Thoracic aorta (tissue), 2 donors: ENCODE measurements around the gene TBX1. TPM values are rescaled to one million over a fixed set of nuclear protein-coding genes. Genes with fewer than 3 reads are reported as not detected.
"Not testable (repeated sequence)": the region's sequence is repeated elsewhere in the genome, so short reads cannot be mapped to it uniquely, and the experiment has no call there.

ENCODE experiments used
- ATAC-seq: fragments of 150-250 bp; one replicate; pipeline ENCODE4 v1.8.0; 2017; ENCODE audit warnings: low read depth; ENCODE audit not compliant: insufficient number of reproducible peaks, low FRiP score
- DNase-seq: peaks from one replicate; pipeline ENCODE4 v3.0.0-alpha.2; 2020; ENCODE audit warnings: low spot score
- H3K27ac ChIP-seq, 2 donors: fragments of 200-600 bp; sonication (generic); 1 replicate in 1 of 2; 2 replicates in 1 of 2; pipeline ENCODE4 v1.5.1; 2016; ENCODE audit warnings: mild to moderate bottlenecking in 2 of 2, moderate library complexity in 2 of 2
- H3K27me3 ChIP-seq: fragments of 200-600 bp; sonication (generic); replicated peaks from 2 replicates; pipeline ENCODE4 v1.6.0; 2016; ENCODE audit warnings: mild to moderate bottlenecking; ENCODE audit not compliant: insufficient read depth
- H3K36me3 ChIP-seq: fragments of 200-600 bp; sonication (generic); one replicate; pipeline ENCODE4 v1.5.1; 2016
- H3K4me1 ChIP-seq, 2 donors: fragments of 200-600 bp; sonication (generic); 1 replicate in 1 of 2; 2 replicates in 1 of 2; pipeline versions ENCODE4 v1.5.1 to v1.6.0; 2016; ENCODE audit warnings: low read depth in 2 of 2, mild to moderate bottlenecking in 1 of 2; ENCODE audit not compliant: control insufficient read depth in 1 of 2
- H3K4me3 ChIP-seq: fragments of 200-600 bp; sonication (generic); 2 replicates; pipeline ENCODE4 v1.5.1; 2016; ENCODE audit warnings: mild to moderate bottlenecking
- H3K9me3 ChIP-seq: fragments of 200-600 bp; sonication (generic); 2 replicates; pipeline ENCODE4 v1.5.1; 2016
- total RNA-seq, 2 donors: library from RNA; depleted of rRNA; stranded (reverse); fragments of >200 nt; gene quantifications; one replicate each; pipeline versions ENCODE4 v1.1.0 to v1.2.3, GENCODE V29; 2016
- TF ChIP-seq, protein P1 (sequence below): fragments of 200-600 bp; sonication (generic); IDR thresholded peaks from one replicate; pipeline ENCODE4 v1.5.1; 2019; ENCODE audit warnings: antibody characterized with exemption

Gene TBX1
- total RNA-seq, 2 donors from 2014 or later, result 2.7 to 8.0 TPM

DNA sequence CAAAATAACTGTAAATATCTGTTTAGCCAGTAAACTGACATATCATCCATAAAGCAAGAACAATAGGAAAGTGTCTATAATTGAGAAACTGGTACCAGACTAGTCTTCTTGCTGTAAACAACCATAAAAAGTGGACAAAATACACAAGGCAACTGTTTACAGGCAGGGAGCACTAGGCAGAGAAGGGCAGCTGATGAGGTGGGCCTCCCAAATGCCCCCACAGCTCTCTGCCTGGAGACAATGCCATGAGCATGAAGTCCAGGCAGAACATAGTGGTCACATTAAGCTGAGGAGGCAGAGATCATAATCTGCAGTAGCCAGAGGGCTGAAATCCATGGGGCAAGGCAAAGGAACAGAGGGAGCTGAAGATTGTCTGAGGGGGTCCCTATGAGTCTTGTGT lies 30.7 kb downstream of the TBX1 start:
- H3K27ac ChIP-seq, result no peak overlapping the region
- H3K36me3 ChIP-seq, result peaks cover 5% of the 10 kb centered on the region
- peaks cover 6% of the 10 kb centered on the region for H3K9me3 ChIP-seq
- no peaks in the 10 kb centered on the region for H3K4me1 ChIP-seq
- TF ChIP-seq, protein P1, sequence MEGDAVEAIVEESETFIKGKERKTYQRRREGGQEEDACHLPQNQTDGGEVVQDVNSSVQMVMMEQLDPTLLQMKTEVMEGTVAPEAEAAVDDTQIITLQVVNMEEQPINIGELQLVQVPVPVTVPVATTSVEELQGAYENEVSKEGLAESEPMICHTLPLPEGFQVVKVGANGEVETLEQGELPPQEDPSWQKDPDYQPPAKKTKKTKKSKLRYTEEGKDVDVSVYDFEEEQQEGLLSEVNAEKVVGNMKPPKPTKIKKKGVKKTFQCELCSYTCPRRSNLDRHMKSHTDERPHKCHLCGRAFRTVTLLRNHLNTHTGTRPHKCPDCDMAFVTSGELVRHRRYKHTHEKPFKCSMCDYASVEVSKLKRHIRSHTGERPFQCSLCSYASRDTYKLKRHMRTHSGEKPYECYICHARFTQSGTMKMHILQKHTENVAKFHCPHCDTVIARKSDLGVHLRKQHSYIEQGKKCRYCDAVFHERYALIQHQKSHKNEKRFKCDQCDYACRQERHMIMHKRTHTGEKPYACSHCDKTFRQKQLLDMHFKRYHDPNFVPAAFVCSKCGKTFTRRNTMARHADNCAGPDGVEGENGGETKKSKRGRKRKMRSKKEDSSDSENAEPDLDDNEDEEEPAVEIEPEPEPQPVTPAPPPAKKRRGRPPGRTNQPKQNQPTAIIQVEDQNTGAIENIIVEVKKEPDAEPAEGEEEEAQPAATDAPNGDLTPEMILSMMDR, result no peak
- DNase-seq, result no peak
- H3K27me3 ChIP-seq, result no peaks in the 10 kb centered on the region
- ATAC-seq, result no peak
- no peak overlapping the region for H3K4me3 ChIP-seq

DNA sequence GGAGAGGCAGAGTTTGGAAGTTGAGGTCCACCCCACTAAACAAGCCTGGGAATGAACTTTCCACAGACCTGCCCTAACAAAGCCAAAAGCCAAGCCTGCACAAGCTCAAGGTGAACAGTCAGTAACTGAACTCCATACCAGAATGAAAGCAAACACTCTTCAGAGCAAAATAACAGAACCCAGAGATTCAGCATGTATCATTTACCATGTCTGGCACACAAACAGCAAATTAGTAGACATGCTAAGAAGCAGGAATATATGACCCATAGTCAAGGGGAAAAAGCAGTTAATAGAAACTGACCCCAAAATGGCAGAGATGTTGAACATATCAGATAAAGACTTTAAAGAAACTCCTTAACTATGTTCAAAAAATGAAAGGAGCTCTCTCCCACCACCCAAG lies 31.3 kb downstream of the TBX1 start:
- peaks cover 6% of the 10 kb centered on the region for H3K9me3 ChIP-seq
- TF ChIP-seq, protein P1, result no peak
- H3K4me3 ChIP-seq, result no peak overlapping the region
- H3K27ac ChIP-seq, result no peak overlapping the region
- no peaks in the 10 kb centered on the region for H3K27me3 ChIP-seq
- H3K36me3 ChIP-seq, result peaks cover 5% of the 10 kb centered on the region
- no peaks in the 10 kb centered on the region for H3K4me1 ChIP-seq
- DNase-seq, result no peak
- no peak for ATAC-seq

DNA sequence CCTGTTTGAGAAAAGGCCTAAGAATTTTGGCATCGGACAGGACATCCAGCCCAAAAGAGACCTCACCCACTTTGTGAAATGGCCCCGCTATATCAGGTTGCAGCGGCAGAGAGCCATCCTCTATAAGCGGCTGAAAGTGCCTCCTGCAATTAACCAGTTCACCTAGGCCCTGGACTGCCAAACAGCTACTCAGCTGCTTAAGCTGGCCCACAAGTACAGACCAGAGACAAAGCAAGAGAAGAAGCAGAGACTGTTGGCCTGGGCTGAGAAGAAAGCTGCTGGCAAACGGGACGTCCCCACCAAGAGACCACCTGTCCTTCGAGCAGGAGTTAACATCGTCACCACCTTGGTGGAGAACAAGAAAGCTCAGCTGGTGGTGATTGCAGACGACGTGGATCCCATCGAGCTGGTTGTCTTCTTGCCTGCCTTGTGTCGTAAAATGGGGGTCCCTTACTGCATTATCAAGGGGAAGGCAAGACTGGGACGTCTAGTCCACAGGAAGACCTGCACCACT lies 31.9 kb downstream of the TBX1 start:
- H3K4me1 ChIP-seq, H3K27ac ChIP-seq, H3K36me3 ChIP-seq, ATAC-seq, H3K27me3 ChIP-seq, H3K9me3 ChIP-seq, DNase-seq, H3K4me3 ChIP-seq: not testable (repeated sequence)

DNA sequence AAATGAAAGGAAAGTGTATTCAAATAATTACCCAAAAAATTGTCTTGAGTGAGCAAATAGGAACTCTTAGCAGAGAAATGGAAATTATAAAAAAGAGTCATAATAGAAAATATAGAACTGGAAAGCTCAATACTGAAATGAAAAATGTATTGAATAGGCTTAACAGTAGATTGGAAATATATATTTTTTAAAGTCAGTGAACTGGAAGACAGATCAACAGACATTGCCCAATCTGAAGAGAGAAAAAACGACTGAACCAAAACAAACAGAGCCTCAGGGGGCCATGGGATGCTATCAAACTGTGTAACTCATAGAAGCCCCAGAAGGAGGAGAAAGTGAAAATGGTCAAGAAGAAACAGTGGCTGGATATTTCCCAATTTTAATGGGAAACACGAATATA lies 32.6 kb downstream of the TBX1 start:
- Histone ChIP-seq H3K9me3 (peaks cover 6% of the 10 kb centered on the region), H3K4me3 (no peak overlapping the region), H3K4me1 (no peaks in the 10 kb centered on the region), H3K27ac (no peak overlapping the region), H3K27me3 (no peaks in the 10 kb centered on the region), H3K36me3 (peaks cover 5% of the 10 kb centered on the region)
- ATAC-seq (no peak), DNase-seq (no peak)
- TF ChIP-seq, protein P1, result no peak

DNA sequence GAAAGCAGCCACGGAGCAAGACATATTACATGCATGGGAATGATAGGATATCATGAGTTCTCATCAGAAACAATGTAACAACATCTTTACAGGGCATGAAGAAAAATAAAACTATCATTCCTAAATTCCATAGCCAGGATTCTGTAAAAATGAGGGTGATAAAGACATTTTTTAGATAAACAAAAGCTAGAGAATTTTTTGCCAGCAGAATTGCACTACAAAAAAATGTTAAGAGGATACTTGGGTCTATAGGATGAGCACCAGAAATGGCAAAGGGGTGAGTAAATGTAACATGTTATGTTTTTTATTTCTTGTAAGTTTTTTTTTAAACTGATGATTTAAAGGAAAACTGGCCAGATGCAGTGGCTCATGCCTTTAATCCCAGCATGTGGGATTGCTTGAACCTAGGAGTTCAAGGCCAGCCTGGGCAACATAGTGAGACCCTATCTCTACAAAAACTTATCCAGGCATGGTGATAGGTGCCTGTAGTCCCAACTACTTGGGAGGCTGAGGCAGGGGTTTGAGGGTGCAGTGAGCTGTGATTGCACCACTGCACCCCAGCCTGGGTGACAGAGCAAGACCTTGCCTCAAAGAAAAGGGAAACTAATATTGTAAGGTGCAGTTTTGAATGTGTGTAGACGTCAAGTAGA lies 33.2 kb downstream of the TBX1 start:
- H3K27ac ChIP-seq, result no peak overlapping the region
- H3K4me1 ChIP-seq, result peaks cover 0 to 3% of the 10 kb centered on the region in 2 donors
- no peaks in the 10 kb centered on the region for H3K27me3 ChIP-seq
- ATAC-seq (no peak), DNase-seq (no peak)
- peaks cover 5% of the 10 kb centered on the region for H3K36me3 ChIP-seq
- no peak overlapping the region for H3K4me3 ChIP-seq
- TF ChIP-seq, protein P1, result no peak
- H3K9me3 ChIP-seq, result peaks cover 6% of the 10 kb centered on the region

DNA sequence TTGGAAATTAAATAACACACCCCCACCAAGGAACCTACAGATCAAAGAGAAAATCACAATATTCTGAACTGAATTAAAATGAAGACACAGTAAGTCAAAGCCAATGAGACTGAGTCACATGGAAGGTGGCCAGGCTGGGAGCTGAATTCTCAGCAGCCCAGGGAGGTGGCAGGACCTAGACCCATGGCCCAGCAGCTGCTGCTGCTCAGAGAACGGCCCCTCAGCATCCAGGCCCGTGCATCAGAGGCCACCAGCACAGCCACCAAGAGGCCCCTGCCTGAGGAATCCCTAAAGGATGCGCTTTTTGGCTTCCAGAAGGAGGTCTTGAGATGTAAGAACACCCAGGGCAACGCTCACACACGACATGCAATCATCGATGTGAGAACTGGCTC lies 35.0 kb downstream of the TBX1 start:
- Histone ChIP-seq H3K4me3 (no peak overlapping the region), H3K4me1 (peaks cover 0 to 22% of the 10 kb centered on the region in 2 donors), H3K36me3 (peaks cover 5% of the 10 kb centered on the region), H3K9me3 (peaks cover 6% of the 10 kb centered on the region), H3K27me3 (no peaks in the 10 kb centered on the region), H3K27ac (no peak overlapping the region)
- DNase-seq (no peak), ATAC-seq (no peak)
- TF ChIP-seq, protein P1, result no peak
